Activated gamma-delta T cell treated with Interleukin-2 at 50 U/mL for 16 hours (primary cell): ENCODE results near the gene PLEKHH1.
"Not testable (repeated sequence)": the region's sequence is repeated elsewhere in the genome, so short reads cannot be mapped to it uniquely, and the experiment has no call there.

Experiments
- DNase-seq: peaks from one replicate; pipeline ENCODE4 v3.0.0-alpha.2; 2020

Gene PLEKHH1

DNA sequence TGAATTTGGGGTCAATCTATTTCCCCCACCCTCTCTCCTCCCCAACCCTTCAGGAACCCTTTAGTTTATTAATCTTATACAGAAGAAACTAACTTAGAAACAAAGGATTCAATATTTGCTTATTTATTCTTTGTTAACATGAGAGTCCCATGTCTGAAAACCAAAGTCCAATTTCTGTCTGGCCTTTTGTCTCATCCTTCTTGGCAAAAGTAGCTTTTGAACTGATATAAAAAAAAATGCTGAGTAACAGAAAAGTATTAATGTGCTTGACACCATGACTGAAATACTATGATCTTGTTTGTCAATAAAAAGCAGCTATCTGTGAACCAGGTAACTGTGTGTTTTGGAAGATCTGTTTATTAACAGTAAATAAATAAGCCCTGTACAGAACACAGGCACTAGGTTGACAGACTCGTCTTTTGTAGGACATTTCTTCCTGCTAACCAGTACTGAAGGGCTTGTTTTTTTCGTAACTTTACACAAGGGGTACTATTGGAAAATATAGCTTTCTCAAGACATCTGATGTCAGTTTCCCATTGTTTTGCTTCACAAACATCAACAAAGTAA lies 56.2 kb downstream of the PLEKHH1 start:
- no peak for DNase-seq

DNA sequence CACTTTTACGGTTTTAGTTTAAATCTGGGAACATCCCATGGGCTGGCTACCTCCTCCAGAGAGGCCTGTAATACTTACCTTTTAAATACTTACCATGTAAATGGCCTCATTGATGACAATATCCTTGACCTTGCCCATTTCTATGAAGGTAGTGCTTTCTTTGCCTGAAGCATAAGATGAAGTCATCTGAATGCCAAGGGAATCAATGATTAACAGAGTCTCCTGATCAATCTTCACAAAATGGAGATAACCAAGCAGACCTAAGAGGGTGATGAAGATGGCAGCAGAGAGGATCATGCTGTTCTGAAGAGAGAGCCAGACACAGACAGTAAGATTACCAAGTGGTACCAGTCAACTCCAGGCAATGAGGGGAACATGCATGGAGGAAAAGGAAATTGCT lies 60.6 kb downstream of the PLEKHH1 start:
- DNase-seq, result not testable (repeated sequence)

DNA sequence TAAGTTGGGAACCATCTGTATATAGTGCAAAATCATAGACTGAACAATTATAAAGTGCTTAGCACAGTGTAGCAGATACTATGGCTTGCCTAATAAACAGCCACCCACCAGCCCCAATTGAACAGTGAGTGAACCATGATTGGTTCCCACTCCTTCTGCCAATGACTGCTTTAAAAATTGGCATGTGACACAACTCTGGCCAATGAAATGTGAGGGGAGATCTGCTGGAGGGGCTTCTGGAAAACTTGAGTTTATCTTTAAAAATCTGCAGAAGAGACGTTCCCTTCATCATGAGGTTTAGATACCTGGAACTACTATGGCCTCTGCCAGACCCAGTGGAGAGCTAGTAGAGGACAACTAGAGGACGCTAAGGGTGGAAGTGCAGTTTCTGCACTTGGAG lies 62.3 kb downstream of the PLEKHH1 start:
- DNase-seq, result no peak

DNA sequence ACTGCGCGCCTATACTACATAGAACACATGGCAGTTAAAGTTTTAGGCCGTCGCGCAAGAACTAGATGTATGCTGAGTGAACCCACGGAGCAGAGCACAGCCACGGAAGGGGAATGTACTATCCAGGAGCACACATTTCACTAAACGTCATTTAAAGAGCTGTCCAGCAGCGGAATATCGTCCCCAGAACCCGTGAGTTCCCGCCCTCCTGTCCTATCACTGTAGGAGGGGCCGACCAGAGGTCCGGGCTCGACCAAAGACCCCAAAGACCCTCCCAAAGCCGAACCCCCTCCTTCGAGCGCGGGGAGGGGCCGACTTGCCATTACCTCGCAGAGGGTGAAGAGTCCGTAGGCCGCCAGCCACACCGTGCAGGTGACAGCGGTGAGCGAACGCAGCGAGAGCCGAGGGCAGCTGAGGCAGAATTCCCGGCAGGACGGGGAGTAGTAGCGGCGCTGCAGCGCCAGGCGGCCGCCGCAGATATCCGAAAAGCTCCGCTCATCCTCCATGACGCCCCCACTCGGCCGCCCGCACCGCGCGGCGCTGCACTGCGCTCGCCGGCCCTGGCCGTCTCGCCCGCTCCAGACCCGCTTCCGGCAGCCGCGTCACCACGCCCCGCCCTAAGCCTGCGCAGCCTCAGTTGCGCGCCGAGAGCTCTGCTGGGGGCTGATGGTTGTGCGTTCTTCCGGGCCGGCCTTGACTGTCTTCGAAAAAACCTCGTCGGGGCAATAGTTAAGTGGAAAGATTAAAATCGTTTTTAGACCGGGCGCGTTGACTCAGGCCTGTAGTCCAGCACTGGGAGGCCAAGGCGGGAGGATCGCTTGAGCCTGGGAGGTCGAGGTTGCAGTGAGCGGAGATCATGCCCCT lies 66.8 kb downstream of the PLEKHH1 start, which contains the start of gene PIGH:
PIGH (minus strand) TSS at position 571 of the 864 bp plus-strand sequence; CDS start at position 506, 65 bp downstream.
- peak; percentile 92 for DNase-seq

DNA sequence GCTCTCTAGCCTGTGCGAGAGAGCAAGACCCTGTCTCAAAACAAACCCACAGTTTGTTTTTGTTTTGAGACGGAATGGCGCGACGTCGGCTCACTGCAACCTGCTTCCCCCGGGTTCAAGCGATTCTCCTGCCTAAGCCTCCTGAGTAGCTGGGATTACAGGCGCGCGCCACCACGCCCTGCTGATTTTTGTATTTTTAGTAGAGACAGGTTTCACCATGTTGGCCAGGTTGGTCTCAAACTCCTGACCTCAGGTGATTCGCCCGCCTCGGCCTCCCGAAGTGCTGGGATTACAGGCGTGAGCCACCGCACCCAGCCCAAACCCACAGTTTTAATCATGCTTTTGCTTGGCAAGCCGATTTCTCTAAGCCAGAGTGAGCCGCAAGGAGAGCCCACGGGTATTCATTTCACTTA lies 67.5 kb downstream of the PLEKHH1 start:
- not testable (repeated sequence) for DNase-seq

DNA sequence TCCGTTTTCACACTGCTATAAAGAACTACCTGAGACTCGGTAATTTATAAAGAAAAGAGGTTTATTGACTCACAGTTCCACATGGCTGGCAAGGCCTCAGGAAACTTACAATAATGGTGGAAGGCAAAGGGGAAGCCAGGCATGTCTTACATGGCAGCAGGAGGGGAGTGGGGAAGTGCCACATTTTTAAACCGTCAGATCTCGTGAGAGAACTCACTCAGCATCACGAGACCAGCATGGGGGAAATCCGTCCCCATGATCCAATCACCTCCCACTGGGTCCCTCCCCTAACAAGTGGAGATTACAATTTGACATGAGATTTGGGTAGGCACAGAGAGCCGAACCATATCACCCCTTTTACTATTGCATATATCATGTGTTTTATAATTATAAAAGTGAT lies 69.0 kb downstream of the PLEKHH1 start:
- DNase-seq, result no peak

DNA sequence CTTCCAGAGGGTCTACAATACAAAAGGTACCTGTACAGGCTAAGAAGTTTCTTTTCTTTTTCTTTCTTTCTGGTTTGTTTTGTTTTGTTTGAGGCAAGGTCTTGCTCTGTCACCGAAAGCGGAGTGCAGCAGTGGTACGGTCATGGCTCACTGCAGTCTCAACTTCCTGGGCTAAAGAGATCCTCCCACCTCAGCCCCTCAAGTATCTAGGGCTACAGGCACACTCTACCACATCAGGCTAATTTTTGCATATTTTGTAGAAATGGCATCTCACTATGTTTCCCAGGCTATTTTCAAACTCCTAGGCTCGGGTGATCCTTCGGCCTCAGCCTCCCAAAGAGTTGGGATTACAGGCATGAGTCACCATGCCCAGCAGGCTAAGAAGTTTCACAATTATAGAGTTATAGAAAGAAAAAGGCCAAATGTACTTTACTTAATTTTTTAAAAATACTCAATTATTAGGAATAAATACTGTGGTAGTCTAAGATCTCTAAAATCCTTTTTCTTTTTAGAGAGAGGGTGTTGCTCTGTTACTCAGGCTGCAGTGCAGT lies 70.0 kb downstream of the PLEKHH1 start:
- DNase-seq, result no peak

DNA sequence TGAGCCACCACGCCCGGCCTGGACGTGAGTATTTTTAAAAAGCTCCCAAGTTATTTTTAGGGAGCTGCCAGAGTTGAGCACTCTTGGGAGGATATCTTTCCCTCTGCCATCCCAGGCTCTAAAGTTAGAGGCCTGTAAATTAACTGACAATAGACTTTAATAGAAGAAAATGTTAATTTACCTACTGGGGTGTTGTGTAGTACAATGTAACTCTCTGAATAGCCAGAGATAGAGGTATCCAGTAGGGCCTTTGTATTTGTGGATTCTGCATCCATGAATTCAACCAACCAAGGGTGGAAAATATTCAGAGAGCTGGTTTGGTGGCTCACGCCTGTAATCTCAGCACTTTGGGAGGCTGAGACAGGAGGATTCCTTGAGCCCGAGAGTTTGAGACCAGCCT lies 74.6 kb downstream of the PLEKHH1 start:
- DNase-seq, result no peak

DNA sequence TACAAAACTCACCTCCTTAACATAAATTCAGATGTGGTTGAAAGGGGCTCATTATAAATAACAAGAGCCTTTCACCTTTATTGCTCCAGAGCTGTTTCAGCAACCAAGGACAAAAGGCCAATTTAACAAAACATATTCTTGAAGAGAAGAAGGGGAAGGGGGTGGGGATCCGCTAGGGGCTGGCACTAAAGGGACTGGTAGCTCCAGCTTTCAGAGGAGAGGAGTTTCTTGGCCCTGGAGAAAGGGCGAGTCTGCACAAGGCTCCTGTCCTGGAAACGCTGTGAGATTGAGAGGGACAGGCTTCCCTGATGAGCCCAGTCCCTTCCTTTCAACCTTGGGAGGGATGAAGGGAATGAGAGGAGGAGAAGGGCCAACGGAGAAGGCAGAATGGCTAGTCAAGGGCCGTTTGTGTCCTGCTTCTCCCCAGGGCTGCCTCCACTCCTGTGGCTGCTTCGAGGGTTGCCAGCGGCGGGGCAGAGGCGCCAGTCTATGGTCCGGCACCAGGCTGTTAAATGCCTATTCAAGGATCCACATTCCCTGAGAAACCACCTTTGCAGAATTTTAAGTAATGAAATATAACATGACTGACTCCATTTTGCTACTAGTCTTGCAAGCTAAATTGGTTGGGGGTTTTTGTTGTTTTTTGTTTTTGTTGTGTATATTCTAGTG lies 76.7 kb downstream of the PLEKHH1 start:
- DNase-seq, result no peak

DNA sequence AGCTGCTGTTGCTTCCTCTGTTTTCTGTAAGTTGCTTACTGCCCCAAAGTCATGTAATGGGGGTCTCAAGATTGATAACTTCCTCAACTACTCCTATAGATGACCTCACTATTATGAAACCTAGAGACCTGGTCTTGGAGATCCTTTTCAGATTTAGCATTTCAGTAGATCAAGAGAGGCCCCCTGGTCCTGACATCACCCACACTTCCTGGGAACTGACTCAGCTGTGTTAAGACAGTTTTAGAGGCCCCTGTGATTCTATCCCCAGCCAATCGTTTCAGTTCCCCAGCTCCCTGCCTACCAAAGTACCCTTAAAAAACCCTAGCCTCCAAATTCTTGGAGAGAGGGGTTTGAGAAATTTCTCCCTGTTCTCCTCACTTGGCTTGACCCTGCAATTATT lies 77.4 kb downstream of the PLEKHH1 start:
- no peak for DNase-seq

DNA sequence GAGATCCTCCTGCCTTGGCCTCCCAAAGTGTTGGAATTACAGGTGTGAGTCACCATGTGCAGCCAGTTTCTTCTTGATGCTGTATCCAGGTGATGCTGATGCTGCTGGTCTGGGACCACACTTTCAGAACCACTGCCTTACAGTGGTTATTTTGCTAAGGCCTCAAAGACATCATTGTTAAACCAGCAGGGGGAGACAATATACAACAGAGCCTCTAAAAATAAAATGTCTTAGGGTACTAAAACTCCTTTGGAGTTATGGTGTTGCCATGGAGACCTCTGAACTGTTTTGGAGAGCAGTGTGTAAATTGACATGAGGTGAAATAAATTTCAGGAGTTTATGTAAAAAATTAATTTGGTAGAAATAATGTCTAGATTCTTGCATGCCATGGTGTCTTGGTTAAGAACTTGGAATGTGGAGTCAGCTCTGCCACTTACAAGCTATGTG lies 85.5 kb downstream of the PLEKHH1 start:
- DNase-seq, result no peak

DNA sequence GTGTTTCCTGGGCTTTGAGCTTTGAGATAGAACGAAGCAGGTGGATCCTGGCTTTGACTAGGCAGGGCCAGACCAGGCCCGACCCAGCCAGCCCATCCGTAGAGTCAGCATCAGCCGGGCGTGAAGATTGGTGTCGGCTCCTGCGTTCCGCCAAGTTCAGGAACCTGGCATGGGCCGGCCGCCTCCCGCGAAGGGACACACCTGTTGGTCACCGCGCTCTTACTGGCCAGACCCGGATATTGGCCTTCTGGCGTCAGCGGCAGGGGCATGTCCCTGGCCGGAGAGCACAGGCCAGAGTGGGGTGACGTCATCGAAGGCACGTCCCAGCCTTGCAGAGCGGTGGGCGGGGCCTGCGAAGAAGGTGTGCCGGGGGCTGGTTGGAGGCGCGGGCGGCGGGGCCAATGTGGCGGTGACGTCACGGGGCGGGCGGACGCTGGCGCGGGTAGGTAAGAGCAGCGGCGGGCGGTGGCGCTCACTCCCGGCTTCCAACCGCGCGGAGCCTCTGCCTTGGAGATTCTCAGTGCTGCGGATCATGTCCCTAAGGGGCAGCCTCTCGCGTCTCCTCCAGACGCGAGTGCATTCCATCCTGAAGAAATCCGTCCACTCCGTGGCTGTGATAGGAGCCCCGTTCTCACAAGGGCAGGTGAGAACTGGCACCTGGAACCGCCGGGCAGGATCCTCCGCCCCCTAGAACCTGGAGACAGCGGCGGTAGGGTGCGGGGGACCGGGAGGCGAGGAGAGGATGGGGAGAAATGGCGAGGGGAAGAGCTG lies 86.5 kb downstream of the PLEKHH1 start, which contains the start of gene ARG2:
ARG2 (plus strand) TSS at position 475 of the 771 bp plus-strand sequence; CDS start at position 533, 58 bp downstream.
- DNase-seq, result peak; percentile 96

DNA sequence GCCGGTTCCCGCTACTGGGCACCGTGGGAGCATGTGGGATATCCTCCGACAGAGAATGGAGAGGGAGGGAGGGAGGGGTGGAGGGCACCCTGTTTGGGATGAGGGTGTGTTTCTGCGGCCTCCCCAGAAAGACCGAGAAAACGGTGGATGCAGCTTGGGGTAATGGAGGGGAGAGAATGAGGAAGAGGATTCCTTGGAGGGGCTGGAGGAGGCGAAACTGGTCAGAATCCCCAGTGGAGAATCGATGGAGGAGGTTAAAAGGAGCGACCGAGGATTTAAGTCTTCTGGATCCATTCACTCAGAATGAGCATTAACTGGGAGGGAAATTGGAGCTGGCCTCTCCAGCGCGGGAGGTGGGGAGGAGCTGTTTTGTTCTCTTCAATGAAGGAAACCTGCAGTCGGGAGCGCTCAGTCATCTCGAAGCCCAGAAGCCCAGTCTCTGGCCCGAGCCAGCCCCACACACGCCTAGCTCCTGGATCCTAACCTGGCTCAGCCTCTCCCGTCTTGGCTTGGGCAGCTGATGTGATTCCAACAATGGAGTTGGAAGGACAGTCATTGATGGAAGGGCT lies 87.2 kb downstream of the PLEKHH1 start:
- DNase-seq, result no peak

DNA sequence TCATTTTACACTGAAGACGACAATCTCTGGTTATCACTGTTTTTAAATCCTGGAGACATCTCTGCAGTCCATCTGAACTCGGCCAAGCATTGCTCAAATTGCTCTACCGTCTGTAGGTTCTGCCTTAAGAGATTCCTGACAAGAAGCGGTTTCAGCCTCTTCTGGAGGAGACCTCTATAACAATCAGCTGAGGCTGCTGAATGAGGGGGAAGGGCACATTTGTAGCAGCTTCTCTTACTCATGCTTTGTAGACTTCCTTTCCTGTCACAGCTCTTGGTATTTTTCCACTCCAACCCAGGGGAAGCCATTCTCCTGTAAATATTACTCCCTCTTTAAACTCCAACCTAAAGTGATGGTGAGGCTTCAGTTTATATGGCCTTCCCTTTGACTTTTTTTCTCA lies 89.6 kb downstream of the PLEKHH1 start:
- DNase-seq, result no peak

DNA sequence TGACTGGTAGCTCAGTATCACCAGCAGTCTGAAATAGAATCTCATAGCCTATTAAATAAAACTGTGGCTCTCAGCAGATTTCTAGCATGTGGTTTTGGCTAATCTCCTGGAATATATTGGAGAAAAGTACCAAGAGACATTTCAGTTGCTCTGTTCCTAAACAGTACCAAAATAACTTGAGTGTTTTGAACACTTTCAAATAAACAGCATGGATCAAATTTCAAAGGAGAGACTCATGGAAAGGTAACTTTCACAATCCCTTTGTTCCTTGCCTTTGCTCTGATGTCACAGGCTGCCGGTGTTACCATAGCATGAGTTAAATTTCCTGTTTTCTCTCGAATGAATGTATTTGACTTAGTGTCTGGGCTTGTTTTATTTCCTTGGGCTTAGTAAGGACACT lies 90.0 kb downstream of the PLEKHH1 start:
- DNase-seq, result no peak

DNA sequence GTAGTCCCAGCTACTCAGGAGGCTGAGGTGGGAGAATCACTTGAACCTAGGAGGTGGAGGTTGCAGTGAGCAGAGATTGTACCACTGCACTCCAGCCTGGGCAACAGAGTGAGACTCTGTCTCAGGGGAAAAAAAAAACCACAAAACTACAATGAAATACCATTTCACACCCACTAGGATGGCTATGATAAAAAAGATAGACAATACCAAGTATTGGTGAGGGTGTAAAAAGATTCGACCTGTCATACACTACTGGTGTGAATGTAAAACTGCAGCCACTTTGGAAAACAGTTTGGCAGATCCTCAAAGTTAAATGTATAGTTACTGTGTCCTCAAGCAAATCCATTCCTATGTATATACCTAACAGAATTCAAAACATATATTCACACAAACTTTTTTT lies 93.0 kb downstream of the PLEKHH1 start:
- DNase-seq, result not testable (repeated sequence)

DNA sequence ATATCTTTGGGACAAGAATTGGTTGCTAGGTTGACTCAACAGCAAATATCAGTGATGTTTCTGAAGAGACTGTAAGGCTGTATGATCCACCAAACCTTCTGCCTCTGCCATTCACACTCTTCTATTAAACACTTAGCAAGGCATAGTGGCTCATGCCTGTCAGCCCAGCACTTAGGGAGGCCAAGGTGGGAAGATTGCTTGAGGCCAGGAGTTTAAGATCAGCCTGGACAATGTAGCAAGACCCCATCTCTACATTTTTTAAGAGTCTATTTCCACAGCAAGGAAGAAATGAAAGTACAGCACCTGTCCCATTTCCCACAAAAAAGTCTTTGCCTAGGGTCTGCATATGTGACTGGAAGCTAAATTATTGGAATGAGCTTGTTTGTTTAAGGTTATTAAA lies 94.4 kb downstream of the PLEKHH1 start:
- no peak for DNase-seq

DNA sequence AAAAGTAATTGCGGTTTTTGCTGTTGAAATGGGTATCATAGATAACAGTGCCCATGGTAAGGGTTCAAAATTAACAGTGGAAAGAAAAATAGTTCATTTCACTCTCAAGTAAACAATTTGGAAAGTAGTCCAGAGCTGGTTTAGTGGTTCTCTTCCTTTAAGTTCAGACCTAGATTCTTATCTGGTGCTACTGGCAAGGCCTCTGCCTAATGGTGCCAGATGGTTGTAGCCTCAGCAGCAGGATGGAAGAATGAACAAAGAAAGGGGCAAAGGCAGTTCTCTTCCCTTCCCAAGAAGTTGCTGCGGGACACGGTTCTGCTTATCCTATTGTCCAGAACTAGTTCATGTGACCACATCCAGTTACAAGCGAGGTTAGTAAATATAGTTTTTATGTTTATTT lies 97.1 kb downstream of the PLEKHH1 start:
- DNase-seq, result no peak

DNA sequence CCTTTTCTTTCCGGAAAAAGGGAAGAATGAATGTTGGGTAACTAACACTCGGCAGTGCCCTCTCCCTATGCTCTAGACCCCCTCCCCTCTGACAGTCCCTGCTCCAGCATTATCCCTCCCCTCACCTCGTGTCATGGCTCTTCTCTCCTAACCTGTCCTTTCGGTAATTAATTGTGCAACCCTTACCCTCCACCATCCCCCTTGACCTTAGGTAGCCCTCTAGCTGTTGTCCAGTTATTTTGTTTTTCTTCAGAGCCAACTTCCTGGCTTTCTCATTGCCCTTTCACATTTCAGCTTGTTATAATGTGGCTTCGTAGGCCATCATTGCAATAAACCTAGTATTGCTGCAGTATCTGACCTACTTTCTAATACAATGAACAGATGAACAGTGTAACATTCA lies 97.8 kb downstream of the PLEKHH1 start:
- DNase-seq, result no peak

DNA sequence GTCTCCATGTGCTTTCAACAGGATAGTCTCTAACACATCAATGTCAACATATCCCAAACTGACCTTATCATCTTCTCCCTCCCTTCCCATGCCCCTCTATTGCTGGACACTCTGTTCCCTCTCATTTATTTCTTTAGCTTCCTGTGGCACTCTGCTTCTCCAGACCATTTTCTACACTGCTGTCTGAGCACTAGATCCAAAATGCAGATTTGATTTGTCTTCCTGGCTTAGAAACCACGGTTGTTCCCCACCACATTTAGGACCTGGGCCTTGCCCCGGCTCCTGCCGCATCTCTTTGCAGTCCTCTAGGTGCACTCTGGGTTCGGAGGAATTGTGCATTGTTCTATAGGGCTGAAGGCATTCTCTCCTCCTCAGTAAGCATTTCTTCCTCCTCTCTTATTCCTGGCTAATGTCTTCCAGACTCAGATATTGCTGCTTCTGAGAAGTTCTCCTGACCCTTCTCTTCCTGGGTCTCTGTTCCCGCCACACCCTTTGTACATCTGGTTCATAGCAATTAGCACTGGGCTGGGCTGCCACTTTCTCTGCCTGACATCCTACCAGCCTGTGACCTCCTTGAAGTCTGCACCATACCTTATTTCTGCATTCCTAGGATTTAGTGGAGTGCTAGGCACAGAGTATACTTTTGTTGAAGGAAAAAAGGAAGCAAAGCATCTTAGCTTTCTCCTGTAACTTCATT lies 100.5 kb downstream of the PLEKHH1 start:
- no peak for DNase-seq

DNA sequence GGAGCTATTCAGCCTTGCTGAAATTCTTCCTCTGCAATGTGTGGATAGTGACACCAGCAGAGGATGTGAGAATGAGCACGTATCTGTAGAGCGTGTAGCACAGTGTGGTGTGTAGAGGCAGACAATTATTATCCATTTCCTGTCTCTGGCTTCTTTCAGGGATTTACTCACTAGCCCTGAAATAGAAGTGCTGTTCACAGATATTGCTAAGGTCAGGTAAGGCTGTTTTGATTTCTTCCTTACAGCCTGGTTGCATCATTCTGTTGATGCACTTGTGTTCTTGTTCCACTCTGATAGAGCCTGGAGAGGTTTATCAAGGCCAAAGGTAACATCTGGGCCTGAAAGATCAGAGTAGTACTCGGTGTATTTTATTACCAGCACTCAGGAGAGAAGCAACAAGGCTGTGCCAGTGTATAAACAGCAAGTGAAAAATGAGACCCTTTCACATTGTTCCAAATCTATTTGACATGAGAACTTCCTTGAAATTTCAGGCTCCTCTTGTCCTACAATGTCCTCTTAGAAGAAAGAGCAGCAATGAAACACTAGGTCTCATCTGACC lies 103.3 kb downstream of the PLEKHH1 start:
- DNase-seq, result no peak
